Mammary epithelial cell (primary cell): Measurements from ENCODE around the gene TECTB.

ENCODE experiments used
- CTCF ChIP-seq, 2 donors: IDR thresholded peaks in 1 of 2; conservative IDR thresholded peaks in 1 of 2; 2 replicates each; pipeline ENCODE4 v1.5.1; 2011 to 2012; ENCODE audit warnings: inconsistent platforms in 2 of 2, low read length in 2 of 2, mild to moderate bottlenecking in 2 of 2, control low read depth in 1 of 2, low read depth in 1 of 2; ENCODE audit not compliant: insufficient read depth in 1 of 2; ENCODE audit errors: extremely low read depth in 1 of 2
- EZH2 ChIP-seq: IDR thresholded peaks from 2 replicates; pipeline ENCODE4 v1.6.1; 2012; ENCODE audit warnings: low read length, inconsistent platforms, borderline replicate concordance

DNA sequence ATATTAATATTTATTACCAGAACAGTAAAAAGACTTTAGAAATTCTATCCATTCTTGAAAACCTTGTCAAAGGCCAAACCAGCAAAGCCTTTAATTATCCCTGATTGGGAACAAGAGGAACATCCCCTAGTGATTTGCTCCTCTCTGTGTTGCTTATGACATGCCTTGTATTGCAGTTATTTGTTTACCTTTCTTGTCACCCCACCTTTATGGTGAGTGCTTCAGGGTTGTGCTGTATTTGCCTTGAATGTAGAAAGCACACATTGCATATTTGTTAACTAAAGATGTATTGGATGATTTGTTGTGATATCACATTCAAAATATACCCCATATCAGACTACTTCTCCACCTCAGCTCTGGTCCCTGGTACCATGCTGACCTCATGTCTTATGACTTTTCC lies 23.5 kb upstream of the TECTB start:
- TF ChIP-seq CTCF (conservative IDR thresholded peaks at IDR 0.05 in 1 of 2, IDR thresholded peaks at IDR 0.05 in 1 of 2; ENCODE audit: extremely low read depth in 1 of 2, insufficient read depth in 1 of 2, low read depth in 1 of 2, low read length in 2 of 2) (no peak), EZH2 (no peak)
